HG03039 (cell line): ENCODE results near the gene ZSCAN31.
"Not testable (repeated sequence)": the region's sequence is repeated elsewhere in the genome, so short reads cannot be mapped to it uniquely, and the experiment has no call there.

ENCODE experiments used
- ATAC-seq: cut with Tn5 transposase; IDR thresholded peaks from one replicate; pipeline ENCODE4 v1.9.1; 2021; ENCODE audit warnings: mild to moderate bottlenecking, moderate library complexity; ENCODE audit not compliant: unreplicated experiment

ZSCAN31 gene

DNA sequence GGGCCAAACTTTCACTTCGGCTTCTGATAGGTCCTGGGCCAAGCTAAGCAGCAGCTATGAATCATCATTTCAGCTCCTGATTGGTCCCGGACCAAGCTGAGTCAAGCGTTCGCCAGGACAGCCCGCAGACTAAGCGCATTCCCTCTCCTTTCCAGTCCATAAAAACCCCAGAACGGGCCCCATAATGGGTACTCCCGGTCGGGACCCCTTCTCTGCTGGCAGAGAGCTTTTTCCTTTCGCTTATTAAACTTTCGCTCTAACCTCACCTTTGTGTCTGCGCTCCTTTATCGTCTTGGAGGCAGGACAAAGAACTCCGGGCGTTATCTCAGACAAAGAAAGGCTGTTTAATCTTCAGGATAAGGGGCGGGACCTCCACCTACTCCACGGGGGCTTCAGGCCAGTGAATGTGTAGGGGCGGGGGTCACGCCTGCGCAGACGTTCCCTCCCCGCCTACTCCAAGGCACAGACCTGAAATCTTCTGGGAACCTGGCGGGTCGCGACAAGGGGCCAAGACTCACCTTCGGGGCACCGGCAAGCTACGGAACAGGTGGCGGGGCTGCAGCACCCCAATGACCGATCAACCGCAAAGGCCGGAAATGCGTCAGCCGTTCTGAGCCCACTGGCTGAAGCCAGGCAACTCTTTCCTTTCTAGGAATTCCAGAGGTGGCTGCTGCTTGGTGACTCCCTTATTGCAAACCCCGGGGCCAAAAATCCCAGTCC lies at the start of gene ZSCAN31:
Gene ZSCAN31, minus strand, starts transcription at position 585 of the 720 bp plus-strand sequence. CDS start 6,465 bp downstream, outside the sequence.
- ATAC-seq: peak; percentile 79

DNA sequence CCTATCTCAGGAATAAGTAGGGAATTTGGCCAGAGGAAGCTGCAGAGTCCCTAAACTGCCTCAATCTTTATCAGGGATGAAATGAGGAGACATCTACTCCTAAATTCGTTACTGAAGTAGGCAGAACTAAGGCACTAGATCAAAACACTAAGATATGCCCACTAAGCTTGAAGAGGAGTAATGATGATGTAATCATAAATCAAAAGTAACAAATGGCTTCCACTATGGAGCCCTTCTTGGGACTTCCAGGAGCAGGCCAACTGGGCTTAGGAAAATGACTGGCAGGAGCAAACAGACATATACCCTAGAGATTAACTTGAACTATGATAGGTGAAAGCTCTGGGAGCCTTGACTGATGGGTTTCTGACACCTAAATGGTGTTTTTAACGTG lies 48.2 kb upstream of the ZSCAN31 start:
- ATAC-seq: no peak

DNA sequence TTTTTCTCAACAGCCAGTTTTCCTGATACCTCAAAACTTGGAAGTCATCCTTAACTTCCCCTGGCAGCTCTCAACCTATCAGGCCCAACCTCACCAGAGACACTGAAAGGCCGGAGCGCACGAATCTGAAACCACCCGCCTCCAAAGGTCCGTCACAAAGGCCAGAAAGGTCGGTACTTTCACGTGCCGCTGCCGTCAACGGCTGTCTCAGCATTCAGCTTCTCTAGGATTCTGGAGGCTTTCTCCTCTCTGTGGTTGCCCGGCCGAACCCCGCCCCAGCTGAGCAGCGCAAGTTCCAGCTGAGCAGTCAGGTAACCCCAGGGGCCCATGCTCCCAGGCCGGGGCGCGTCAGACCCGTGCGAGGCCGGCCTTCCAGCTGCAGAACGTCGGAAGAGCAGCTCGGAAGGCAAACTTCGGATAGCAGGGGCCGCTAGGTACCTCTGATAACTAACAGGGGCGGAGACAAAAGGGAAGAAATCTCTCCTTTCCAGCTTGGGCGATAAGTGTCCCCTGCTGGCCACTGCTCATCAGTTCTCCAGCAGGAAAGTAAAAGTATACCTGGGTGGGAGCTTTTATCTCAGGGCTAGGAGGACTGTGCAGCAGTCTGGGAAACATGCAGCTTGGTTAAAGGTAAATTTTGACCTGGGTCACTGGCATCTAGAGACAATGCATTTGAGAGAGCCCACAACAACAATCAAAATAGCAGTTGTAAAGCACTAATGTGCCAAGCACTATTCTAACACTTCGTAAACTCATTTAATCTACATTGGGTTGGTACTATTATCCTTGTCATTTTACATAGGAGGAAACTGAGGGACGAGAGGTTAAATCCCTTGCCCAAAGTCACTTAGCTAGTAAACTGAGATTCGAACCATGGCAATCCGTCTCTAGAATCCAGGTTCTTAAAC lies 47.5 kb upstream of the ZSCAN31 start:
- peak; percentile 85 for ATAC-seq

DNA sequence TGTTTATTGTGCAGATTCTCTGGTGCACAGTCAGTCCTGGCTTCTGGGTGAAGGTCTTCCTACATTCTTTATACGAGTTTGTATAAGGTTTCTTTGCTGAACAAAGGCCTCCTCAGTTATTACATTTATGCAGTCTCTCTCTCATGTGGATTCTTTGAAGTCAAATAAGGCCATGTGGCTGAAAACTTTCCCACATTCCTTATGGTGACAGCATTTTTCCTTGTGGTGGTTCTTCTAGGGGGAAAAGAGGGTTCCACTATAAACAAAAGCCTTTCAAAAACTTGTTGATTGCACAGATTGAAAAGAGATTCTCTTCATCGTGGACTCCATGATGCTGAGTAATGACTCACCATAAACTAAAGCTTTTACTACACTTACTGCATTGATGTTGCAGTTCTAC lies 44.4 kb upstream of the ZSCAN31 start:
- no peak for ATAC-seq

DNA sequence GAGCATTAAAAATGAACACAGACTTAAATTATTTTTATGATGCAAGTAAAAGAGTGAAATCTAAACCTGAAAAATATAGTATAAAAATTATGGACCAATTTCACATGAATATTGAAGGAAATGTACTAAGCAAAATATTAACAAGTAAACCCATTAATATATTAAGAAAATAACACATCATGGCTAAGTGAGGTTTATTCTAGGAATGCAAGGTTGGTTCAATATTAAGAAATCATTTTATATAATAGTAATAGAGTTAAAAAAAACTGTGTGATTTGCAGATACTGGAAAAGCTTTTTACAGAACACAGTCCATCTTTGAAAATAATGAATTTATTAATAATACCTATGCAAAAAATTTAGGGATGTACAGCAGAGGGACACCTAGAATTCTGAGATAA lies 42.7 kb upstream of the ZSCAN31 start:
- no peak for ATAC-seq

DNA sequence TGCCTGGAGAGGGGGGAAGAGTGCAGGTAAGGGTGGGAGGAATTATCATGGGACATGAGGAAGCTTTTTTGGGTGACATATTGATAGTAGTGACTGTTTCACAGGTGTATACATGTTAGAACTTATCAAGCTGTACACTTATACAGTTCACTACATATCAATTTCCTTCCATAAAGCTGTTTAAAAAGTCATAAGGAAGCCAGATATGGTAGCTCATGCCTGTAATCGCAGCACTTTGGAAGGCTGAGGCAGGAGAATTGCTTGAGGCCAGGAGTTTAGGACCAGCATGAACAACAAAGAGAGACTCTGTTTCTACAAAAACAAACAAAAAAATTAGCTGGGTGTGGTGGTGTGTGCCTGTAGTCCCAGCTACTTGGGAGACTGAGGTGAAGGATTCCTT lies 41.9 kb upstream of the ZSCAN31 start:
- ATAC-seq: no peak

DNA sequence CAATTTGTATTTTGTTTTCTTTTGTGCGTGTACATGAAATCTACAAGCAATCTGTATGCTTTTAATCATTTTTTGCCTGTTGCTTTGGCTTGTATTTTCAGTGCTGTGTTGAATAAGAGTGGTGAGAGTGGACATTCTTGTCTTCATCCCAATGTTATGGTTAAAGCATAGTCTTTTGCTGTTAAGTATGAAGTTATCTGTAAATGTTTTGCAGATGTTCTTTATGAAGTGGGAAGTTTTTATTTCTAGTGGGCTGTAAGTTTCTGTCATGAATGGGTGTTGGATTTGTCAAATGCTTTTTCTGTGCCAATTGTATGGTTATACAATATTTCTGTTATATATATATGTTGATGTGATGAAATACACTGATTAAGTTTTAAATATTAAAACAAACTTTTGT lies 38.0 kb upstream of the ZSCAN31 start:
- no peak for ATAC-seq

DNA sequence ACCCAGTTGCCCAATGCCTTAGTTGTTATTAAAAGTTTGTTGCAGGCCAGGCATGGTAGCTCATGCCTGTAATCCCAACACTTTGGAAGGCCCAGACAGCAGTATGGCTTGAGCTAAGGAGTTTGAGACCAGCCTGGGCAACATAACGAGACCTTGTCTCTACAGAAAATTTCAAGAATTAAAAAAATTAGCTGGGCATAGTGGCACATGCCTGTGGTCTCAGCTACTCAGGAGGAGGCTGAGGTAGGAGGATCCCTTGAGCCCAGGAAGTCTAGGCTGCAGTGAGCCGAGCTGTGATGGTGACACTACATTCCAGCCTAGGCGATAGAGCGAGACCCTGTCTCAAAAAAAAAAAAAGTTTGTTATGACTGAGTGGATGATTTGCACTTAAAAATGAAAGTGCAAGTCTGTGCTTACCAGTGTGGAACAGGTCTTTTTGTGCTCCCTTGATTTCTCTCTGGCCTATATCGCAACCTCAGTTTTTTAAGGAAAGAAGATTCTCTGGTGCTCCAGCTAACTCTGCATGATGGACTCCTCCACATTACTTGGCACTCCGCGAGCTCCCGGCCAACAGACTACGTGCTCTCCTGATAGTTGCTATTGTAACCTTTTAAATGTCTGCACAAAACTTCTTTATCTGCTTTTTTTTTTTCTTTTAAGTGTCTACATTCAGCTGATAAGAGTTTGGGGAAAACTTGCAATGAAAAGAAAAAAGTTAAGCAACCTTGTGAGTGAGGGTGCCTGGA lies 35.9 kb upstream of the ZSCAN31 start:
- peak; percentile 54 for ATAC-seq

DNA sequence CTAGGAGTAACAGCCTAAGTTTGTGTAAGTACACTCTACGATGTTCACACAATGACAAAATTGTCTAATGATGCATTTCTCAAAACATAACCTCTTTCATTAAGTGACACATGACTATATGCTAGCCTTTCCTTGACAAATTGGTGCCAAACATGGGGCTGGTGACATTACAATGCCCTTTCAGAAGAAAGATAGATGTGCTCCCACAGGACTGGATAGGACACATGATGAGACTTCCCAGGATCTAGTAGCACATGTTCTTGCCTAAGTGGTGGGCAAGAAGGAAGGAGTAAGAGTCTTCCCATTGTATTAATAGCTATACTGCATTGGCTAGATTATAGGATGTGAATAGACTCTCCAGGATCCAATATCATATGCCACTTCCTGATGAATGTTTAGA lies 35.3 kb upstream of the ZSCAN31 start:
- ATAC-seq: no peak

DNA sequence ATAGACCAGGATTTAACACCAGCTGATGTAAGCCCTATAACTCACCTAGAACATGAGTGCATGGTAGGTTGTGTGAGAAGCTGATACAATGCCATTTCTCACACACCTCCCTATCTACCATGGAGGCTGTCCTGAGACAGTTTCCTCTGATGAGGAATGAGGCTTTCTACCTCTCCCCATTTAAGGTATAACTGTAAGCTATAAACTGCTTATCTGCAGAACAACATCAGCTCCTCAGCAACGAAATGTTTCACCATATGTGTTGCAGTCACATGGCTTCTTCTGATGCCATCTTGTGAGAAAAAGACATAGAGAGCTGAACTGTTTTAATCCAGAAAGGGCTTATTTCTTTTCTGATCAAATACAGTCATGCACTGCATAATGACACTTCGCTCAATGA lies 34.5 kb upstream of the ZSCAN31 start:
- no peak for ATAC-seq

DNA sequence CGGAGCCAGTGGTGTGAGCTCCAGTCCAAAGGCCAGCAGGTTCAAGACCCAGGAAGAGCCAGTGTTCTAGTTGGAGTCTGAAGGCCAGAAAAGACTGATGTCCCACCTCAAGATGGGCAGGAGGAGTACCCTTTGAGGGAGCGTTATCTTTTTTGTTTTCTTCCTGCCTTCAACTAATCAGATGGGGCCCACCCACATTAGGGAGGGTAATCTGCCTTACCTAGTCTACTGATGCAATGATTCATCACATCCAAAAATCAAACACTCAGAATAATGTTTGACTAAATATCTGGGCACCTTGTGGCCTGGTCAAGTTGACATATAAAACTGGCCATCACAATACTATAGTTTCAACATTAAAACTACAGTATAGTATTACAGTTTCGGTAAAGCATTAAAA lies 33.5 kb upstream of the ZSCAN31 start:
- no peak for ATAC-seq

DNA sequence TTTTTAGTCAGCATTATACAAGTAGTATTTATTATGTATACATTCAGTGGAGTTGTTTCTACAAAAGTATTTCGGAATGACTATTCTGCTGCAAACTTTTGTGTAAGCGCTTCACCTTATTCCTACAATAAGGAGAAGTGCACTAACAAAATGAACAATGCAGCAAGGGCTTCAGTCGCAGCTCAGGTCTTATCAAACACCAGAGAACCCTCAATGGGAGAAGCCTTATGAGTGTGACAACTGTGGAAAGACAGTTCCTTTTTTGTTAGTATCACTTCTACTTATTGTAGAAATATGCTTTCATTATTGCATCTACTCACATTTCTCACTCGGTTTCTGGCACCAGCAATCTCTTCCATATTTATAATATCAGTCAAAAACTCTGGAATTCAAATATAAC lies 32.6 kb upstream of the ZSCAN31 start:
- peak; percentile 57 for ATAC-seq

DNA sequence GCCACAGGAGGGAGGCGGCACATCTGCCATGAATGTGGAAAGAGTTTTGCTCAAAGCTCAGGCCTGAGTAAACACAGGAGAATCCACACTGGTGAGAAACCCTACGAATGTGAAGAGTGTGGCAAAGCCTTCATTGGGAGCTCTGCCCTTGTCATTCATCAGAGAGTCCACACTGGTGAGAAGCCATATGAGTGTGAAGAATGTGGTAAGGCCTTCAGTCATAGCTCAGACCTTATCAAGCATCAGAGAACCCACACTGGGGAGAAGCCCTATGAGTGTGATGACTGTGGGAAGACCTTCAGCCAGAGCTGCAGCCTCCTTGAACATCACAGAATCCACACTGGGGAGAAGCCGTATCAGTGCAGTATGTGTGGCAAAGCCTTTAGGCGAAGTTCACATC lies 29.6 kb upstream of the ZSCAN31 start:
- ATAC-seq: not testable (repeated sequence)

DNA sequence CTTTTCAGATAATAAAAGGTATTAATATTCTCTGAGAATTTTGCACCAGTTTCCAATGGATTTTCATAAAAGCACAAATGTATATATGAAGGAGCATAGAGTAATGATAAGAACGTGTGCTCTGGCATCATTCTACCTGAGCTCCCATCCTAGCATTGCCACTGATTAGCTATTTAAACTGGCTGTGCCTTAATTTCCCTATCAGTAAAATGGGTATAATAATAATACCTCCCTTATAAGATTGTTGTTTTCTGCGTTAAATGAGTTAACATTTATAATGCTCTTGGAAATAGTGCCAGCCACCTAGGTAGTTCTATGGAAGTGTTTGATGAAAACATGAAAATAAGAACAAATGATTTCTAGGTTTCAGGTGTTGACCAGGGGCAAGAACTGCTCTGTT lies 25.0 kb upstream of the ZSCAN31 start:
- ATAC-seq: no peak

DNA sequence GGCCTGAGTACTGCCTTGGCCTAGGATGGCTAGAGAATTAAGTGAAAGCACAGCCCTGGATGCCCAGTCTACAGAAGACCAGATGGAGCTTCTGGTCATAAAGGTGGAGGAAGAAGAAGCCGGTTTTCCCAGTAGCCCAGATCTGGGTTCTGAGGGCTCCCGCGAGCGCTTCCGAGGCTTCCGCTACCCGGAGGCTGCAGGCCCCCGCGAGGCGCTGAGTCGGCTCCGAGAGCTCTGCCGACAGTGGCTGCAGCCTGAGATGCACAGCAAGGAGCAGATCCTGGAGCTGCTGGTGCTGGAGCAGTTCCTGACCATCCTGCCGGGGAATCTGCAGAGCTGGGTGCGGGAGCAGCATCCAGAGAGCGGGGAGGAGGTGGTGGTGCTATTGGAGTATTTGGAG lies 23.6 kb upstream of the ZSCAN31 start:
- ATAC-seq: not testable (repeated sequence)

DNA sequence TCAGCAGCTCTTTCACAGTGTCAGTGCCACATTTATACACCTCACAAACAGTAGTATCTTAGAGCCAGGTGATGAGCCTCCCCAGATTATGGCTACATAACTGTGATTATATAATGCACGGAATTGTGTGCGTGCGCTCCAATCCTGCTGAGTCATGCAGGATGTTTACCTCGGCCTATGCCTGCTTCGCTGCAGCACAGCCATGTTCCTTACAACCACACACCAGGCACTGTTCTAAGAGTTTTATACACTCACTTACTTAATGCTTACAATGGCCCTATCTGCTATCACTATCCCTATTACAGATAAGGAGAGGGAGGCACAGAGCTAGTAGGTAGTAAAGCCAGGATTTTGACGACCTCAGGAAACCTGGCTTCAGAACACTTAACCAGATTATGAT lies 21.1 kb upstream of the ZSCAN31 start:
- ATAC-seq: no peak

DNA sequence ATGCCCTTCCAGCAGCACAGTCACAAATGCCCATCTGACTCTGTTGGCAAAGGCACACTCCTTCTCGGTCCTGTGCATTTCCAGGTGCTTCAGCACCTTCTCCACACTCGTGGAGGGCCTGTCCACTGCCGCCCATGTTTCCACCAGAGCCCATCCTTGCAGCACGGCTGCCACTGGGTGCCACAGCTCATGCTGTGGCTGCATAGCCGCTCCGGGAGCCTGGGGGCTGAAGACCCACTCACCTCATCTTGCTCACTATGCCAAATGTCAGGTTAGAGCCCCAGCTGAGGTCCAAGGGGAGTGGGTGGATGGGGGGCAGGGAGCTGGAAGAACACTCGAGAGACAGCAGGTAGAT lies 20.7 kb upstream of the ZSCAN31 start:
- ATAC-seq: no peak

DNA sequence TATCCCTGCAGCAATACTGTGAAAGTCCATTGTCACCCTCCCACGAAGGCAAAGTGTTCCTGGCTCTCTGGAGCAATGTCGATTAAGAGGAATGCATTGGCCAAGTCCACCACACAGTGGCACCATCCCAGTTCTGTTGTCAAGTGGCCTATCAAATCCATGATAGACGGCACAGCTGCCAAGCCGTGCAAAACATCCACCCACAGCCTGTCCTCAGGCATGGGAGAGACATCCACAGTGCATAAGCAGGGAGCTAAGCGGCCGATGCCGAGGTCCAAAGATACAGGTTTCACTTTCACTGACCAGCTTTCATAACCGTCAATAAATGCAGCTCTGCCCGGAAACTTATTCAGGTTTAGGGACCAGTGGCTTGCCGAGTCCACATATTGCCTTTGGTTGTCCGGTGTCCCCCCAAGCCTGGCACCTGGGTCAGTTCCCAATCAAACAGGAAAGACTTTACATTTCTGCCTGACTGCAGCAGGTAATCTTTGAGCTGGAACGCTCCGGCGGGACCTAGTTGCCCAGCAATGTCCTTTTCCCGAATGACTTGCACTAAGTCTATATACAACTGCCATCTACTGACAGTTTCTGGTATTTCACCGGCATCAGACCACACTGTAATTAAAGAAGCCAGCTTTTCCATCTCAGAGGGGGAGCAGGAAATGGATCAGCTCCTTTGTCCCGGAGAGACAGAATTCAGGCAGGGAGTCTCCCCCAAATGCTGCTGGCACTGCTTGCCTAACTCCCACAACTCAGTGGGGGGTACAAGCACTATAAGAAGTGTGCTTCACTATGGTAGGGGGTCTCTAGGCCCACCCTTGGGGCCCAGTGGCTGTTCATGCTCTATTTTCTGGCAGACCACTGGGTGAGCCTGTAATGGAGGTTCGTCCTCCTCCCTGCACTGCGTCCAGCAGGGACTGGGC lies 20.1 kb upstream of the ZSCAN31 start:
- no peak for ATAC-seq

DNA sequence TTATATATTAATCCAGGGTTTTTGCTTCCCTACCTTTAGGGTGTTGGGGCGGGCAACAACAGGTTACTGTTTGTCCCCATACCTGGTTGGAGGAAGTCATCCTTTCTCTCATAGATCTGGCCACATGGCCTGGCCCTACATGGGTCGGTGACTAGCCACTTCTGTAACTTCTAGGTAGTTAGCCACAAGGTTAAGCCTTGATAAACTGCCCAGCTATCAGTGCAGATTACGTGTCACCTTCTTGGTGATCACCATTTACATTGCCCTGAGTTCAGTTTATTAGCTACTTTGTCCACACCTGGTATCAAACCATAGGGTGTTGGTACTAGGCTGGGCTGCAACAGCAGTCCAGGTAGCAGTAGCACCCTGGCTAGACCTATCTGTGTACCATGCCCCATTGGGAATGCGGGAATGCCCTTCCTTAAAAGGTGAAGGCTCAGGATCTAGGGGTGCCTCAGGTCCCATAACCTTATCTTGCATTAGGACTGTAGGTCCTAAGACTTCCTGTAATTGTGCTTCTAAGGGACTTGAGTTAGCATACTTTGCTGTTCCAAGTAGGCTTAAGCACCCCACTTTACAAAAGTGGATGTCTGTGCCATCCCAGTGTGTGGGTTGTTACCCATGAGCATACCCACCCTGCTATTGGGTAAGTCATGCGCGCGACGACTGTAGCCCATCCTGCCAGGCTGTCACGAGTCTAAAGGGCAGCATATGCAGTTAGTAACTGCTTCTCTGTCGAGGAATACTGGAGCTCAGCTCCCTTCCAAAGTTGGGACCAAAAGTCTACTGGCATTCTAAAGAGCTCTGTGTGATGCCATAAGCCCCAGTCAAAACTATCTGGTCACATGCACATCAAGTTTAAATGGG lies 19.0 kb upstream of the ZSCAN31 start:
- ATAC-seq: no peak
